OCI-LY7 (cell line): ENCODE results near the gene TCTN3.

ENCODE experiments used
- CTCF ChIP-seq: fragments of 200-600 bp; sonication (generic); conservative IDR thresholded peaks from 2 replicates; pipeline ENCODE4 v1.5.1; 2014; ENCODE audit warnings: mild to moderate bottlenecking, antibody characterized with exemption, low read length, moderate library complexity, mixed read lengths
- EZH2phosphoT487 ChIP-seq: fragments of 200-600 bp; sonication (generic); IDR thresholded peaks from 2 replicates; pipeline ENCODE4 v1.6.1; 2018; ENCODE audit warnings: low read depth, borderline replicate concordance, mild to moderate bottlenecking, mixed run types, antibody characterized with exemption, low read length, moderate library complexity, mixed read lengths

GRCh38 chr10:95728526-95728925 is 34.8 kb upstream of the TCTN3 start:
- TF ChIP-seq CTCF (no peak), EZH2phosphoT487 (no peak)
